HG03460 (cell line): ENCODE measurements around the gene PCAT7.

Experiments used
- ATAC-seq: cut with Tn5 transposase; IDR thresholded peaks from one replicate; pipeline ENCODE4 v1.9.1; 2021; ENCODE audit not compliant: unreplicated experiment

Gene PCAT7

GRCh38 chr9:94602666-94603065 is 47.8 kb downstream of the PCAT7 start:
- no peak for ATAC-seq

GRCh38 chr9:94603259-94604160 is 48.6 kb downstream of the PCAT7 start:
- ATAC-seq = peak; percentile 54

GRCh38 chr9:94606646-94607422 is 52.0 kb downstream of the PCAT7 start:
- no peak for ATAC-seq

- no peak for ATAC-seq
Measured at GRCh38 chr9:94607423-94607691, 52.5 kb downstream of the PCAT7 start.

GRCh38 chr9:94610181-94610606 is 55.3 kb downstream of the PCAT7 start:
- no peak for ATAC-seq

- no peak for ATAC-seq
Measured at GRCh38 chr9:94611638-94612068, 56.8 kb downstream of the PCAT7 start.

GRCh38 chr9:94612071-94612470 is 57.2 kb downstream of the PCAT7 start:
- no peak for ATAC-seq

GRCh38 chr9:94613003-94613402 is 58.1 kb downstream of the PCAT7 start:
- ATAC-seq = no peak

GRCh38 chr9:94619026-94619425 is 64.1 kb downstream of the PCAT7 start:
- ATAC-seq = no peak
